ENCODE results near the gene ATP5MC3.

The ATP5MC3 gene

DNA sequence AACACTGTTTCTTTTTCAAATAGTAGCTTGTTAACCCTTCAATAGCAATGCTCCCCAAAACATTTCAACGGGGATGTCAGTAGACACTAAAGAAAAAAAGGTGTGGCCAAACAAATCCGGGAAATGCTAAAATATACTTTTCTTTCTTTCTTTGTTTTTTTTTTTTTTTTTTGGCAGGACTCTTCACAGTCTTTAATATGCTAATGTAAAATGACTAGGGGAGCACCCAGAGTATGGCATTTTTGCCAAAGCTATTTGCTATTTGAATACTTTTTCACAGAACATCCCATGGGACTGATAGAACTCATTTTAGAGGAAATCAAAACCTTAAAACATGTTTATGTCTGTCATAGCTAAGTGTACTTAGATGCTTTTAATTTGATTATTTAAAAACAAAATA, 45.6 kb downstream of the ATP5MC3 start:
- H3K9me3 ChIP-seq (ENCODE audit: control insufficient read depth, low read length), result no peaks in the 10 kb centered on the region
- no peaks in the 10 kb centered on the region for H3K27me3 ChIP-seq (ENCODE audit: control insufficient read depth, insufficient read depth, low read length)
- no peak overlapping the region for H3K9ac ChIP-seq
- no peak overlapping the region for H3K4me2 ChIP-seq (ENCODE audit: low read length)
- H3K36me3 ChIP-seq (ENCODE audit: control insufficient read depth, insufficient read depth, low read length), result no peaks in the 10 kb centered on the region
- H3K4me1 ChIP-seq, result peaks cover 3% of the 10 kb centered on the region
- H3K4me3 ChIP-seq (ENCODE audit: low read depth, low read length), result no peak overlapping the region
- TF ChIP-seq CTCF (IDR thresholded peaks at IDR 0.05), result no peak
- H3K79me2 ChIP-seq, result peaks cover 7% of the 10 kb centered on the region
- H2AFZ ChIP-seq, result no peak overlapping the region
- H3K27ac ChIP-seq, result no peak overlapping the region

GRCh38 chr2:175135177-175135576, 46.3 kb downstream of the ATP5MC3 start:
- no peak for TF ChIP-seq CTCF (IDR thresholded peaks at IDR 0.05)
- H2AFZ ChIP-seq, result no peak overlapping the region
- H3K4me3 ChIP-seq (ENCODE audit: low read depth, low read length), result no peak overlapping the region
- peaks cover 3% of the 10 kb centered on the region for H3K4me1 ChIP-seq
- H3K27ac ChIP-seq, result no peak overlapping the region
- H3K4me2 ChIP-seq (ENCODE audit: low read length), result no peak overlapping the region
- no peaks in the 10 kb centered on the region for H3K9me3 ChIP-seq (ENCODE audit: control insufficient read depth, low read length)
- H3K27me3 ChIP-seq (ENCODE audit: control insufficient read depth, insufficient read depth, low read length), result no peaks in the 10 kb centered on the region
- no peaks in the 10 kb centered on the region for H3K36me3 ChIP-seq (ENCODE audit: control insufficient read depth, insufficient read depth, low read length)
- H3K79me2 ChIP-seq, result peaks cover 7% of the 10 kb centered on the region
- no peak overlapping the region for H3K9ac ChIP-seq

GRCh38 chr2:175131252-175131651, 50.3 kb downstream of the ATP5MC3 start:
- Histone ChIP-seq H3K27me3 (ENCODE audit: control insufficient read depth, insufficient read depth, low read length) (no peaks in the 10 kb centered on the region), H3K9ac (no peak overlapping the region), H3K79me2 (peaks cover 7% of the 10 kb centered on the region), H2AFZ (no peak overlapping the region), H3K27ac (no peak overlapping the region), H3K9me3 (ENCODE audit: control insufficient read depth, low read length) (no peaks in the 10 kb centered on the region), H3K4me3 (ENCODE audit: low read depth, low read length) (no peak overlapping the region), H3K4me2 (ENCODE audit: low read length) (no peak overlapping the region), H3K36me3 (ENCODE audit: control insufficient read depth, insufficient read depth, low read length) (no peaks in the 10 kb centered on the region), H3K4me1 (peaks cover 3% of the 10 kb centered on the region)
- no peak for TF ChIP-seq CTCF (IDR thresholded peaks at IDR 0.05)

DNA sequence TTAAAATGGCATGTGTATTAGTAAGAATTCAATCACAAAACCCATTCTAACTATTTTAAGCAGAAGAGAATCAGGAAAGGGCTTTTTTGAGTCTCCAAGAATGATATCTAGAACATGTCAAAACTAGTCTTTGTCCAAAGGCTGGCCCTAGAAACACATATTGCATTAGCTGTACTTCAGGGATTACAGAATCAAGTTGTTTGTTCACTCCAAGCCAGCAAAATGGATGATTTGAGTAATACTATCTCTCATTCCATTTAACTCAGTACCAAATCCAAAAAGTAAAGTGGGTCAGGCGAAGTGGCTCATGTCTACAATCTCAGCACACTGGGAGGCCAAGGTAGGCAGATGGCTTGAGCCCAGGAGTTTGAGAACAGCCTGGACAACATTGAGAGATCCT, 54.8 kb downstream of the ATP5MC3 start:
- H3K4me2 ChIP-seq (ENCODE audit: low read length), result no peak overlapping the region
- no peak for TF ChIP-seq CTCF (IDR thresholded peaks at IDR 0.05)
- H3K4me3 ChIP-seq (ENCODE audit: low read depth, low read length), result no peak overlapping the region
- no peaks in the 10 kb centered on the region for H3K27me3 ChIP-seq (ENCODE audit: control insufficient read depth, insufficient read depth, low read length)
- H2AFZ ChIP-seq, result no peak overlapping the region
- H3K79me2 ChIP-seq, result peaks cover 7% of the 10 kb centered on the region
- H3K9me3 ChIP-seq (ENCODE audit: control insufficient read depth, low read length), result no peaks in the 10 kb centered on the region
- H3K36me3 ChIP-seq (ENCODE audit: control insufficient read depth, insufficient read depth, low read length), result no peaks in the 10 kb centered on the region
- H3K27ac ChIP-seq, result no peak overlapping the region
- H3K4me1 ChIP-seq, result peaks cover 4% of the 10 kb centered on the region
- H3K9ac ChIP-seq, result no peak overlapping the region

Data from parathyroid adenoma (tissue), 2 donors.